Measurements from ENCODE around the gene TTYH3. TPM values are rescaled to one million over a fixed set of nuclear protein-coding genes. Genes with fewer than 3 reads are reported as not detected.
A peak's percentile ranks its signal among the peaks of the same experiment; 100 is the strongest.

Gene TTYH3
- total RNA-seq, 1 experiment from 2014 or later: 122 TPM

GRCh38 chr7:2632733-2633537, 1.1 kb downstream of the TTYH3 start:
- H4K5ac ChIP-seq (ENCODE audit: insufficient read length, low read depth, low read length): no peak overlapping the region
- peaks cover 4% of the 10 kb centered on the region for H4K20me1 ChIP-seq (ENCODE audit: control insufficient read depth, insufficient read depth, insufficient read length)
- peak overlapping the region; percentile 83 for H3K4me2 ChIP-seq (ENCODE audit: insufficient read depth, insufficient read length, low read length)
- H3K79me1 ChIP-seq (ENCODE audit: insufficient read depth, low read depth, low read length, poor library complexity, severe bottlenecking): peaks cover 4% of the 10 kb centered on the region
- no peak overlapping the region for H4K8ac ChIP-seq (replicated peaks; ENCODE audit: insufficient read length, low read depth, low read length)
- peak overlapping the region; percentile 78 for H3K14ac ChIP-seq (ENCODE audit: insufficient read depth, low read length)
- peak overlapping the region; percentile 83 for H3K9ac ChIP-seq (ENCODE audit: extremely low read depth, insufficient read length, low read length)
- H3K23me2 ChIP-seq (ENCODE audit: insufficient read length, low read depth, low read length, poor library complexity, severe bottlenecking): peaks cover 18% of the 10 kb centered on the region
- H3K56ac ChIP-seq (ENCODE audit: insufficient read length, low read depth, low read length): no peak overlapping the region
- no peak overlapping the region for H3K23ac ChIP-seq (ENCODE audit: insufficient read length, low read depth, low read length)
- H3K18ac ChIP-seq (ENCODE audit: insufficient read length, low read depth, low read length): no peak overlapping the region
- H2AK5ac ChIP-seq (ENCODE audit: insufficient read length, low read length): no peak overlapping the region
- no peak overlapping the region for H2BK5ac ChIP-seq (ENCODE audit: insufficient read length, low read length)
- TF ChIP-seq, protein P1, sequence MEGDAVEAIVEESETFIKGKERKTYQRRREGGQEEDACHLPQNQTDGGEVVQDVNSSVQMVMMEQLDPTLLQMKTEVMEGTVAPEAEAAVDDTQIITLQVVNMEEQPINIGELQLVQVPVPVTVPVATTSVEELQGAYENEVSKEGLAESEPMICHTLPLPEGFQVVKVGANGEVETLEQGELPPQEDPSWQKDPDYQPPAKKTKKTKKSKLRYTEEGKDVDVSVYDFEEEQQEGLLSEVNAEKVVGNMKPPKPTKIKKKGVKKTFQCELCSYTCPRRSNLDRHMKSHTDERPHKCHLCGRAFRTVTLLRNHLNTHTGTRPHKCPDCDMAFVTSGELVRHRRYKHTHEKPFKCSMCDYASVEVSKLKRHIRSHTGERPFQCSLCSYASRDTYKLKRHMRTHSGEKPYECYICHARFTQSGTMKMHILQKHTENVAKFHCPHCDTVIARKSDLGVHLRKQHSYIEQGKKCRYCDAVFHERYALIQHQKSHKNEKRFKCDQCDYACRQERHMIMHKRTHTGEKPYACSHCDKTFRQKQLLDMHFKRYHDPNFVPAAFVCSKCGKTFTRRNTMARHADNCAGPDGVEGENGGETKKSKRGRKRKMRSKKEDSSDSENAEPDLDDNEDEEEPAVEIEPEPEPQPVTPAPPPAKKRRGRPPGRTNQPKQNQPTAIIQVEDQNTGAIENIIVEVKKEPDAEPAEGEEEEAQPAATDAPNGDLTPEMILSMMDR (conservative IDR thresholded peaks at IDR 0.05): no peak
- H3K79me2 ChIP-seq (ENCODE audit: insufficient read depth, low read length): peaks cover 39% of the 10 kb centered on the region; the same call in 1 of the 2 replicates
- no peak overlapping the region for H2BK120ac ChIP-seq (ENCODE audit: low read depth, low read length, poor library complexity, severe bottlenecking)
- no CpG with 5 or more reads among the region's 35 CpGs for WGBS (ENCODE audit: extremely low coverage, insufficient read length, low lambda C conversion rate)
- H2AFZ ChIP-seq (ENCODE audit: low read length): no peak overlapping the region
- no peak overlapping the region for H2BK20ac ChIP-seq (ENCODE audit: low read depth, low read length, poor library complexity, severe bottlenecking)
- no peak overlapping the region for H3K4ac ChIP-seq (ENCODE audit: low read depth, low read length)
- Mint-ChIP-seq H3K27me3 (ENCODE audit: low read depth) (no peaks in the 10 kb centered on the region), H3K4me1 (peaks cover 14 to 16% of the 10 kb centered on the region in 2 experiments), H3K27ac (peak overlapping the region in 2 of 3 experiments; percentile 88 to 90; a peak in 5 of 7 replicates), H3K9me3 (no peaks in the 10 kb centered on the region), H3K4me3 (peak overlapping the region; percentile 85 to 95), H3K36me3 (ENCODE audit: insufficient read depth in 1 of 3, low read depth in 3 of 3) (peaks cover 1 to 8% (median 7%) of the 10 kb centered on the region in 3 experiments; a peak in 5 of 7 replicates)
- H2BK12ac ChIP-seq (ENCODE audit: insufficient read length, low read depth, low read length): no peak overlapping the region
- H3T11ph ChIP-seq (ENCODE audit: low read length): no peak overlapping the region
- H4K91ac ChIP-seq (ENCODE audit: insufficient read length, low read depth, low read length): no peak overlapping the region
- H3K4me1 ChIP-seq (ENCODE audit: insufficient read depth, low read length): no peaks in the 10 kb centered on the region
- H3K27ac ChIP-seq (ENCODE audit: insufficient read length, low read depth, low read length): no peak overlapping the region
- no peak overlapping the region for H2BK15ac ChIP-seq (ENCODE audit: low read depth, low read length)
- no peaks in the 10 kb centered on the region for H3K27me3 ChIP-seq (ENCODE audit: insufficient read depth, low read length)
- no peaks in the 10 kb centered on the region for H3K9me3 ChIP-seq (ENCODE audit: control insufficient read depth, low read depth, low read length)
- no peak for DNase-seq
